Ovary (tissue), 9 donors: ENCODE measurements around the gene PHACTR3. TPM values are rescaled to one million over a fixed set of nuclear protein-coding genes. Genes with fewer than 3 reads are reported as not detected.

Source experiments
- DNase-seq, 5 donors: peaks; one replicate each; pipeline ENCODE4 v3.0.0-alpha.2; 2019 to 2020
- H3K27ac ChIP-seq, 2 donors: fragments of 200-600 bp; one replicate each; pipeline versions ENCODE4 v1.5.1 to v1.8.0; 2019 to 2022
- H3K27me3 ChIP-seq: fragments of 200-600 bp; one replicate; pipeline ENCODE4 v1.8.0; 2022
- H3K36me3 ChIP-seq: fragments of 200-600 bp; sonication (generic); one replicate; pipeline ENCODE4 v1.5.1; 2019
- H3K4me1 ChIP-seq: one replicate; pipeline ENCODE4 v1.8.1; 2013; ENCODE audit warnings: mild to moderate bottlenecking, moderate library complexity; ENCODE audit not compliant: insufficient read depth
- H3K4me3 ChIP-seq: fragments of 200-600 bp; sonication (generic); one replicate; pipeline ENCODE4 v1.5.1; 2017
- H3K9me3 ChIP-seq, 2 donors: fragments of 200-600 bp in 1 of 2; sonication (generic) in 1 of 2; one replicate each; pipeline versions ENCODE4 v1.5.1 to v1.8.1; 2013 to 2019; ENCODE audit warnings: mild to moderate bottlenecking in 1 of 2, moderate library complexity in 1 of 2
- EP300 ChIP-seq: sonication (generic); formaldehyde crosslinking; IDR thresholded peaks from one replicate; pipeline ENCODE4 v1.6.1; 2017; ENCODE audit warnings: antibody characterized with exemption
- POLR2A ChIP-seq: fragments of 450-650 bp; IDR thresholded peaks from one replicate; pipeline ENCODE4 v1.6.1; 2017; ENCODE audit warnings: antibody characterized with exemption, mild to moderate bottlenecking, moderate library complexity
- WGBS, 3 donors: extraction: QIAGEN DNeasy Blood & Tissue Kit in 1 of 3; methylation state at CpG; one replicate each; pipeline versions ENCODE4 v1.1.5 to v1.1.7; 2013 to 2017; 5-methylcytosine and 5-hydroxymethylcytosine counted together
- intact Hi-C, 4 donors: fragments of 100-400 bp; cut with DNase I; formaldehyde crosslinking; loops; one replicate each; pipeline versions ENCODE4 v1.11.0 to v1.15.1; 2022 to 2023
- polyA plus RNA-seq, 2 donors: library from polyadenylated mRNA; stranded (reverse); fragments of 200-250 nt in 1 of 2; fragments of 350-450 nt in 1 of 2; fragmentation: Illumina TruSeq in 1 of 2; extraction: RNeasy Lipid Tissue Mini Kit (QIAGEN cat#74804) in 1 of 2; gene quantifications; one replicate each; pipeline ENCODE4 v1.2.3, GENCODE V29; 2013 to 2014
- total RNA-seq, 7 donors: library from RNA; depleted of rRNA in 2 of 7; stranded (reverse); fragments of >200 nt in 2 of 7; fragmentation: NEBNext Ultra II Directional in 3 of 7; extraction: Animal tissue kit (Norgen Biotek cat#: 25700) in 3 of 7; gene quantifications; one replicate each; pipeline versions ENCODE4 v1.1.0 to v1.2.4, GENCODE V29; 2016 to 2023
- TF ChIP-seq, protein P1 (sequence below), 3 donors: fragments of 450-650 bp in 2 of 3; fragments of 200-600 bp in 1 of 3; IDR thresholded peaks; one replicate each; pipeline versions ENCODE4 v1.5.1 to v1.8.0; 2016 to 2022; ENCODE audit warnings: antibody characterized with exemption in 3 of 3, mild to moderate bottlenecking in 1 of 3
- donor health status: DM: no; HTN: no; CAD: no; lungs with moderate emphysema.
- donor health status: DM: no; HTN: no; CAD: no.
- donor health status: Bipolar disorder and iron deficiency.
- donor health status: DM: yes; HTN: yes; CAD: no.
- donor health status: DM: no; HTN: no; CAD: no.
- donor health status: DM: yes; HTN: yes; CAD: no.

The PHACTR3 gene
- total and polyA plus RNA-seq, 9 donors = 5.7 to 19.0 (median 9.1) TPM

- TF ChIP-seq POLR2A (no peak), EP300 (no peak)
- TF ChIP-seq, protein P1, sequence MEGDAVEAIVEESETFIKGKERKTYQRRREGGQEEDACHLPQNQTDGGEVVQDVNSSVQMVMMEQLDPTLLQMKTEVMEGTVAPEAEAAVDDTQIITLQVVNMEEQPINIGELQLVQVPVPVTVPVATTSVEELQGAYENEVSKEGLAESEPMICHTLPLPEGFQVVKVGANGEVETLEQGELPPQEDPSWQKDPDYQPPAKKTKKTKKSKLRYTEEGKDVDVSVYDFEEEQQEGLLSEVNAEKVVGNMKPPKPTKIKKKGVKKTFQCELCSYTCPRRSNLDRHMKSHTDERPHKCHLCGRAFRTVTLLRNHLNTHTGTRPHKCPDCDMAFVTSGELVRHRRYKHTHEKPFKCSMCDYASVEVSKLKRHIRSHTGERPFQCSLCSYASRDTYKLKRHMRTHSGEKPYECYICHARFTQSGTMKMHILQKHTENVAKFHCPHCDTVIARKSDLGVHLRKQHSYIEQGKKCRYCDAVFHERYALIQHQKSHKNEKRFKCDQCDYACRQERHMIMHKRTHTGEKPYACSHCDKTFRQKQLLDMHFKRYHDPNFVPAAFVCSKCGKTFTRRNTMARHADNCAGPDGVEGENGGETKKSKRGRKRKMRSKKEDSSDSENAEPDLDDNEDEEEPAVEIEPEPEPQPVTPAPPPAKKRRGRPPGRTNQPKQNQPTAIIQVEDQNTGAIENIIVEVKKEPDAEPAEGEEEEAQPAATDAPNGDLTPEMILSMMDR (IDR thresholded peaks at IDR 0.05) = no peak
- intact Hi-C loops = no loop called here
- no peaks in the 10 kb centered on the region for H3K27me3 ChIP-seq
- H3K27ac ChIP-seq = no peak overlapping the region
- 90 to 95% (median 95%) methylated on average over 3 of the region's 3 CpGs for WGBS, 3 donors
- DNase-seq = no peak
- peaks cover 2% of the 10 kb centered on the region for H3K4me1 ChIP-seq
- no peak overlapping the region for H3K4me3 ChIP-seq
- no peaks in the 10 kb centered on the region for H3K9me3 ChIP-seq
- no peaks in the 10 kb centered on the region for H3K36me3 ChIP-seq
Observed at GRCh38 chr20:59667131-59667530, 62.8 kb downstream of the PHACTR3 start.

GRCh38 chr20:59667981-59668515 is 63.7 kb downstream of the PHACTR3 start:
- Histone ChIP-seq H3K4me1 (peaks cover 2% of the 10 kb centered on the region), H3K36me3 (no peaks in the 10 kb centered on the region), H3K9me3 (no peaks in the 10 kb centered on the region), H3K27me3 (no peaks in the 10 kb centered on the region), H3K27ac (no peak overlapping the region), H3K4me3 (no peak overlapping the region)
- no peak for TF ChIP-seq POLR2A
- no peak for TF ChIP-seq EP300
- TF ChIP-seq, protein P1 (IDR thresholded peaks at IDR 0.05) = no peak
- intact Hi-C loops = no loop called here
- 88 to 96% (median 90%) methylated on average over 16 of the region's 16 CpGs for WGBS, 3 donors
- no peak for DNase-seq

GRCh38 chr20:59668926-59669850 is 64.8 kb downstream of the PHACTR3 start:
- no peaks in the 10 kb centered on the region for H3K36me3 ChIP-seq
- H3K9me3 ChIP-seq = no peaks in the 10 kb centered on the region
- peaks cover 2% of the 10 kb centered on the region for H3K4me1 ChIP-seq
- intact Hi-C loops = no loop called here
- no peak overlapping the region for H3K4me3 ChIP-seq
- DNase-seq = no peak
- TF ChIP-seq POLR2A (no peak), EP300 (no peak)
- TF ChIP-seq, protein P1 (IDR thresholded peaks at IDR 0.05) = no peak
- H3K27ac ChIP-seq = no peak overlapping the region
- H3K27me3 ChIP-seq = no peaks in the 10 kb centered on the region
- 63 to 69% (median 66%) methylated on average over 11 of the region's 11 CpGs for WGBS, 3 donors

DNA sequence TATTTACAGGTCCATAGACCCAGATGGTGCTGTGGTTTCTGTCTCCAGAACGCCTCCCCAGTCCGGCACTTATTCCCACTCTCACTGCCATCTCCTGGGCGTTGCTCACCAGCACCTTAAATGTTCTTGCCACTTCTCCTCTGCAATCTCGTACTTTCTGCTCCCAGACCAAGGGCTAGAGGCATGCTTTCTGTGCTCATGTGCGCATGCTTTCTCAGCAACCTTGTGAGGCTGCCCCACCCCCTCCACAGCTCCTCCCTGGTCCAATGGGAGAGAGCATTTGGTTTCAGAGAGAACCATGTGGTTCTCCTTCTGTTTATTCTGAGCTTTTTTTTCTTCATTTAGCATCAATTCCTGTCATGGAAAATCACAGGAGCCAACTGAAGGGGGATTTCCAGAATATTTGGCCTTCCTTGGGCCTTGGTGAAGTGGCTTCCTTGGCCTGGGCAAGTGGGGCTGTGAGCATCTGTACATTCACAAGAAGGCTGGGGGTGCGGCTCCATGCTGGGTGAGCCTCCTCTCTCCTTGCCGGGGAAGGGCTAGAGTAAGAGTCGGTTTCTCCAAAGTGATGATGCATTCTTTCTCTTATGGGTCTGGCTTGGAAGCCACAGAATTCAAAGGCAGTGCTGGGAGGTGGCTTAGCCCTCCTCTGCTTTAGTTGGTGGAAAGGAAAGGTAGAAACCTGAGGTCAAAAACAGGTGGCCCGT is 66.6 kb downstream of the PHACTR3 start:
- 87 to 92% (median 91%) methylated on average over 9 of the region's 9 CpGs for WGBS, 3 donors
- no peak overlapping the region for H3K4me3 ChIP-seq
- no peak overlapping the region for H3K27ac ChIP-seq
- TF ChIP-seq, protein P1 (IDR thresholded peaks at IDR 0.05) = no peak
- no peak for TF ChIP-seq EP300
- no peak for TF ChIP-seq POLR2A
- H3K27me3 ChIP-seq = no peaks in the 10 kb centered on the region
- intact Hi-C loops = no loop called here
- no peaks in the 10 kb centered on the region for H3K4me1 ChIP-seq
- H3K36me3 ChIP-seq = no peaks in the 10 kb centered on the region
- DNase-seq = no peak
- H3K9me3 ChIP-seq = no peaks in the 10 kb centered on the region
